Gastrocnemius medialis (tissue), 4 donors: ENCODE data around the gene KISS1R. TPM values are rescaled to one million over a fixed set of nuclear protein-coding genes. Genes with fewer than 3 reads are reported as not detected.

ENCODE experiments used
- ATAC-seq, 2 donors: fragments of 150-250 bp; one replicate each; pipeline ENCODE4 v1.9.1; 2016
- DNase-seq, 2 donors: peaks; one replicate each; pipeline ENCODE4 v3.0.0-alpha.2; 2019
- H3K27ac ChIP-seq, 4 donors: fragments of 200-600 bp; sonication (generic); 1 replicate in 1 of 4; 2 replicates in 3 of 4; pipeline ENCODE4 v1.5.1; 2016 to 2018; ENCODE audit warnings: mild to moderate bottlenecking in 2 of 4, moderate library complexity in 1 of 4
- H3K27me3 ChIP-seq, 3 donors: fragments of 200-600 bp; sonication (generic) in 2 of 3; 1 replicate in 1 of 3; 2 replicates in 2 of 3; pipeline versions ENCODE4 v1.5.1 to v1.6.0; 2016 to 2019; ENCODE audit warnings: mild to moderate bottlenecking in 1 of 3, moderate library complexity in 1 of 3
- H3K36me3 ChIP-seq, 2 donors: fragments of 200-600 bp; sonication (generic) in 1 of 2; one replicate each; pipeline ENCODE4 v1.5.1; 2017 to 2018
- H3K4me1 ChIP-seq, 2 donors: fragments of 200-600 bp; sonication (generic) in 1 of 2; one replicate each; pipeline ENCODE4 v1.5.1; 2016 to 2017; ENCODE audit warnings: mild to moderate bottlenecking in 2 of 2
- H3K4me3 ChIP-seq, 4 donors: fragments of 200-600 bp; sonication (generic) in 3 of 4; 1 replicate in 1 of 4; 2 replicates in 3 of 4; pipeline ENCODE4 v1.5.1; 2016 to 2019; ENCODE audit warnings: mild to moderate bottlenecking in 2 of 4
- H3K9me3 ChIP-seq, 3 donors: fragments of 200-600 bp; sonication (generic) in 2 of 3; 1 replicate in 1 of 3; 2 replicates in 2 of 3; pipeline ENCODE4 v1.5.1; 2016 to 2019
- CTCF ChIP-seq, 5 experiments: fragments of 450-650 bp in 3 of 5; fragments of 200-600 bp in 2 of 5; sonication (generic) in 2 of 5; IDR thresholded peaks in 4 of 5; conservative IDR thresholded peaks in 1 of 5; 1 replicate in 4 of 5; 2 replicates in 1 of 5; pipeline ENCODE4 v1.5.1; 2016 to 2019; ENCODE audit warnings: antibody characterized with exemption in 5 of 5, mild to moderate bottlenecking in 3 of 5, moderate library complexity in 3 of 5
- POLR2A ChIP-seq, 2 donors: fragments of 450-650 bp; IDR thresholded peaks; one replicate each; pipeline ENCODE4 v1.6.1; 2017; ENCODE audit warnings: antibody characterized with exemption in 2 of 2, mild to moderate bottlenecking in 2 of 2, moderate library complexity in 2 of 2
- in situ Hi-C, 4 donors: fragments of 200-750 bp; cut with MboI; loops; one replicate each; pipeline versions ENCODE4 v1.15.0 to v1.8.0; 2017; ENCODE audit warnings: low sequenced_read_pairs in 4 of 4
- intact Hi-C: fragments of 100-400 bp; cut with DNase I; formaldehyde crosslinking; loops from one replicate; pipeline ENCODE4 v1.15.1; 2023; ENCODE audit warnings: low total_unique reads
- total RNA-seq, 4 donors: library from RNA; depleted of rRNA; stranded (reverse); fragments of >200 nt; gene quantifications; one replicate each; pipeline versions ENCODE4 v1.1.0 to v1.2.3, GENCODE V29; 2016

KISS1R gene
- total RNA-seq, 4 donors from 2014 or later = not detected

GRCh38 chr19:902093-902370 lies 15.1 kb upstream of the KISS1R start:
- ATAC-seq (no peak), DNase-seq (no peak)
- no peak overlapping the region for H3K27ac ChIP-seq
- in situ Hi-C loops = no loop called here
- intact Hi-C loops = no loop called here
- H3K36me3 ChIP-seq = peaks cover 0 to 20% of the 10 kb centered on the region in 2 donors
- no peaks in the 10 kb centered on the region for H3K9me3 ChIP-seq
- TF ChIP-seq CTCF (IDR thresholded peaks at IDR 0.05 in 4 of 5, conservative IDR thresholded peaks at IDR 0.05 in 1 of 5) (no peak), POLR2A (IDR thresholded peaks at IDR 0.05) (no peak)
- no peaks in the 10 kb centered on the region for H3K27me3 ChIP-seq
- H3K4me3 ChIP-seq = no peak overlapping the region
- H3K4me1 ChIP-seq = no peaks in the 10 kb centered on the region

- intact Hi-C loops = no loop called here
- no peak overlapping the region for H3K27ac ChIP-seq
- TF ChIP-seq CTCF (IDR thresholded peaks at IDR 0.05 in 4 of 5, conservative IDR thresholded peaks at IDR 0.05 in 1 of 5) (no peak), POLR2A (IDR thresholded peaks at IDR 0.05) (no peak)
- no peak overlapping the region for H3K4me3 ChIP-seq
- no peaks in the 10 kb centered on the region for H3K27me3 ChIP-seq
- H3K36me3 ChIP-seq = peaks cover 0 to 20% of the 10 kb centered on the region in 2 donors
- DNase-seq (no peak), ATAC-seq (no peak)
- in situ Hi-C loops = no loop called here
- no peaks in the 10 kb centered on the region for H3K4me1 ChIP-seq
- H3K9me3 ChIP-seq = no peaks in the 10 kb centered on the region
Measured at GRCh38 chr19:902446-903226, 14.5 kb upstream of the KISS1R start.

GRCh38 chr19:903266-903797 lies 13.8 kb upstream of the KISS1R start:
- ATAC-seq = no peak
- Histone ChIP-seq H3K27ac (no peak overlapping the region), H3K4me3 (no peak overlapping the region), H3K4me1 (no peaks in the 10 kb centered on the region), H3K36me3 (peaks cover 0 to 20% of the 10 kb centered on the region in 2 donors), H3K9me3 (no peaks in the 10 kb centered on the region), H3K27me3 (no peaks in the 10 kb centered on the region)
- in situ Hi-C loops = no loop called here
- intact Hi-C loops = no loop called here
- no peak for DNase-seq
- no peak for TF ChIP-seq POLR2A (IDR thresholded peaks at IDR 0.05)
- no peak for TF ChIP-seq CTCF (IDR thresholded peaks at IDR 0.05 in 4 of 5, conservative IDR thresholded peaks at IDR 0.05 in 1 of 5)

GRCh38 chr19:904545-904944 lies 12.6 kb upstream of the KISS1R start:
- H3K4me3 ChIP-seq = no peak overlapping the region
- ATAC-seq = no peak
- no peak for DNase-seq
- H3K27ac ChIP-seq = no peak overlapping the region
- no peaks in the 10 kb centered on the region for H3K27me3 ChIP-seq
- no peaks in the 10 kb centered on the region for H3K4me1 ChIP-seq
- in situ Hi-C loops (no loop called here), intact Hi-C loops (no loop called here)
- TF ChIP-seq POLR2A (IDR thresholded peaks at IDR 0.05) = no peak
- TF ChIP-seq CTCF (IDR thresholded peaks at IDR 0.05 in 4 of 5, conservative IDR thresholded peaks at IDR 0.05 in 1 of 5) = no peak
- peaks cover 0 to 8% of the 10 kb centered on the region in 2 donors for H3K36me3 ChIP-seq
- H3K9me3 ChIP-seq = no peaks in the 10 kb centered on the region
